Measurements from ENCODE around the gene CHID1. TPM values are rescaled to one million over a fixed set of nuclear protein-coding genes. Genes with fewer than 3 reads are reported as not detected.

Gene CHID1
- total and polyA plus RNA-seq, 2 of the 4 experiments (the other 2 are of a cell fraction), result 34.2 to 121 TPM

GRCh38 chr11:870418-870817 is 40.2 kb downstream of the CHID1 start:
- ATAC-seq (ENCODE audit: low read depth), result no peak
- no peak for DNase-seq
- H3K9ac ChIP-seq (ENCODE audit: low read depth, low read length), result no peak overlapping the region
- no peak overlapping the region for H3K27ac ChIP-seq (ENCODE audit: insufficient read depth, low read length)
- no peaks in the 10 kb centered on the region; the same call in 1 of the 2 replicates for H3K4me1 ChIP-seq (ENCODE audit: control insufficient read depth, insufficient read depth, low read length)
- no peak overlapping the region for H3K4me3 ChIP-seq (ENCODE audit: insufficient read depth, low read depth, low read length)
- H3K27me3 ChIP-seq (ENCODE audit: control insufficient read depth, insufficient read depth, low read length), result no peaks in the 10 kb centered on the region
- H2AK9ac ChIP-seq (replicated peaks; ENCODE audit: low read depth, low read length, poor library complexity), result no peak overlapping the region
- H3K4ac ChIP-seq (ENCODE audit: low read depth, low read length), result no peak overlapping the region
- H2BK20ac ChIP-seq (ENCODE audit: low read depth, low read length), result no peak overlapping the region
- H2BK120ac ChIP-seq (ENCODE audit: low read depth, low read length), result no peak overlapping the region
- H2BK15ac ChIP-seq (ENCODE audit: low read depth, low read length), result no peak overlapping the region
- no peak overlapping the region for H3K56ac ChIP-seq (ENCODE audit: extremely low read depth, insufficient read depth, low read length)
- CTCF ChIA-PET, result no interaction called here
- no peak overlapping the region for H4K91ac ChIP-seq (ENCODE audit: insufficient read depth, low read depth, low read length)
- no peak for TF ChIP-seq SMC3 (IDR thresholded peaks at IDR 0.05; ENCODE audit: low read depth, low read length)
- TF ChIP-seq RAD21 (IDR thresholded peaks at IDR 0.05; ENCODE audit: low read length), result no peak
- no peak for TF ChIP-seq RFX5 (IDR thresholded peaks at IDR 0.05; ENCODE audit: low read depth, low read length)
- TF ChIP-seq CHD1 (IDR thresholded peaks at IDR 0.05; ENCODE audit: low read depth, low read length), result no peak
- no peak for TF ChIP-seq MAFK (IDR thresholded peaks at IDR 0.05; ENCODE audit: low read depth, low read length)
- no peak for TF ChIP-seq ELK1 (IDR thresholded peaks at IDR 0.05; ENCODE audit: borderline replicate concordance, low read depth, low read length)
- H4K5ac ChIP-seq (ENCODE audit: low read depth, low read length), result no peak overlapping the region
- H4K8ac ChIP-seq (ENCODE audit: low read depth in 2 of 2, low read length in 2 of 2), result no peak overlapping the region
- H3K36me3 ChIP-seq (ENCODE audit: control insufficient read depth, insufficient read depth, low read length), result peaks cover 20% of the 10 kb centered on the region; the same call in 1 of the 2 replicates
- peaks cover 26% of the 10 kb centered on the region for H4K20me1 ChIP-seq (ENCODE audit: insufficient read depth, low read length)
- H3K9me1 ChIP-seq (ENCODE audit: insufficient read depth, low read length), result peaks cover 3% of the 10 kb centered on the region; the same call in 1 of the 2 replicates
- no peak overlapping the region for H2AFZ ChIP-seq (replicated peaks; ENCODE audit: low read length, poor library complexity)
- H3K14ac ChIP-seq (replicated peaks; ENCODE audit: low read depth, low read length), result no peak overlapping the region
- intact Hi-C loops (cut with micrococcal nuclease) (no loop called here), dilution Hi-C loops (cut with HindIII; ENCODE audit: low sequenced_read_pairs, unreplicated experiment) (no loop called here), in situ Hi-C loops (cut with MboI; ENCODE audit: low sequenced_read_pairs) (no loop called here)
- BruUV-seq (replicated peaks), result no TSS peak
- no peaks in the 10 kb centered on the region for H3K9me3 ChIP-seq (ENCODE audit: control insufficient read depth, insufficient read depth, low read length)
- POLR2A ChIA-PET (ENCODE audit: unreplicated experiment), result interaction anchor here (0.5 kb wide), 1 partner anchor 51 kb away, joined by 4 read pairs; no protein-coding TSS in a partner anchor
- WGBS, 2 experiments (ENCODE audit: extremely low coverage in 2 of 2, insufficient read length in 1 of 2), result 80% methylated on average over 3 of the region's 8 CpGs; no CpG with 5 or more reads in 1 of the 2 experiments
- no peak overlapping the region for H2AK5ac ChIP-seq (ENCODE audit: low read depth, low read length)
- peaks cover 3 to 6% of the 10 kb centered on the region in 2 experiments; a peak in 1 of 4 replicates for H3K79me1 ChIP-seq (ENCODE audit: low read depth in 1 of 2, low read length in 2 of 2)
- H3K4me2 ChIP-seq (ENCODE audit: low read depth, low read length), result no peak overlapping the region
- no peak overlapping the region for H3K18ac ChIP-seq (ENCODE audit: low read depth, low read length)
- H3K23ac ChIP-seq (ENCODE audit: low read depth, low read length), result no peak overlapping the region
- H2BK5ac ChIP-seq (ENCODE audit: low read depth, low read length, poor library complexity, severe bottlenecking), result no peak overlapping the region
